Measurements from ENCODE around the gene ZACN.
"Not testable (repeated sequence)": the region's sequence is repeated elsewhere in the genome, so short reads cannot be mapped to it uniquely, and the experiment has no call there.

ZACN gene

GRCh38 chr17:76054112-76054476, 24.9 kb upstream of the ZACN start:
- no peak for DNase-seq

GRCh38 chr17:76056882-76057281, 22.1 kb upstream of the ZACN start:
- no peak for DNase-seq

- DNase-seq, result not testable (repeated sequence)
Measured at GRCh38 chr17:76058264-76058663, 20.7 kb upstream of the ZACN start.

GRCh38 chr17:76063875-76064546, 15.0 kb upstream of the ZACN start:
- no peak for DNase-seq

GRCh38 chr17:76065775-76066174, 13.2 kb upstream of the ZACN start:
- DNase-seq, result no peak

- DNase-seq, result no peak
Measured at GRCh38 chr17:76071531-76072147, 7.3 kb upstream of the ZACN start.

GRCh38 chr17:76072148-76072858, 6.7 kb upstream of the ZACN start, which contains the start of gene SRP68:
SRP68 (minus strand) TSS chr17:76072517; CDS start chr17:76072491, 26 bp downstream.
- DNase-seq, result peak; percentile 70

GRCh38 chr17:76074390-76075363, 4.3 kb upstream of the ZACN start, which contains the start of gene GALR2:
GALR2 (plus strand) TSS chr17:76074781; CDS start chr17:76074884, 103 bp downstream.
- DNase-seq, result no peak

GRCh38 chr17:76075364-76076145, 3.4 kb upstream of the ZACN start:
- no peak for DNase-seq

GRCh38 chr17:76076146-76076764, 2.7 kb upstream of the ZACN start:
- DNase-seq, result no peak

- DNase-seq, result no peak
Measured at GRCh38 chr17:76076765-76077583, 2.0 kb upstream of the ZACN start.

- no peak for DNase-seq
Measured at GRCh38 chr17:76077584-76078110, 1.3 kb upstream of the ZACN start.

GRCh38 chr17:76078370-76078769, 612 bp upstream of the ZACN start:
- DNase-seq, result not testable (repeated sequence)

- no peak for DNase-seq
Measured at GRCh38 chr17:76079535-76079955, 563 bp downstream of the ZACN start.

GRCh38 chr17:76079956-76080767, 1.2 kb downstream of the ZACN start:
- DNase-seq, result no peak

GRCh38 chr17:76080768-76081287, 1.8 kb downstream of the ZACN start:
- no peak for DNase-seq

- DNase-seq, result no peak
Measured at GRCh38 chr17:76081295-76082210, 2.6 kb downstream of the ZACN start.

Measured in activated gamma-delta T cell (primary cell).